IPS-11a (cell line): ENCODE data around the gene PPOX.

Source experiments
- H3K4me3 ChIP-seq: one replicate; pipeline ENCODE4 v1.5.1; 2013; ENCODE audit warnings: low read depth, low read length, control low read depth

Gene PPOX

GRCh38 chr1:161153176-161153575, 13.1 kb upstream of the PPOX start:
- H3K4me3 ChIP-seq = peak overlapping the region; percentile 99

GRCh38 chr1:161153682-161154337, 12.4 kb upstream of the PPOX start, which contains the start of gene UFC1:
Gene UFC1, plus strand, starts transcription at chr1:161153978. Its CDS starts 20 bp downstream, at chr1:161153998.
- peak within 1 kb of the TSS; percentile 99 for H3K4me3 ChIP-seq

GRCh38 chr1:161157867-161158266, 8.4 kb upstream of the PPOX start:
- H3K4me3 ChIP-seq = no peak overlapping the region

GRCh38 chr1:161158316-161159010, 7.8 kb upstream of the PPOX start:
- H3K4me3 ChIP-seq = peak overlapping the region; percentile 75

- H3K4me3 ChIP-seq = peak within 1 kb of the TSS; percentile 75
Observed at GRCh38 chr1:161159087-161159912, 6.9 kb upstream of the PPOX start, which contains the start of gene USP21. Gene USP21, plus strand, starts transcription at chr1:161159500. Its CDS starts 1,141 bp downstream, at chr1:161160641.

- peak overlapping the region; percentile 75 for H3K4me3 ChIP-seq
Observed at GRCh38 chr1:161159913-161160243, 6.3 kb upstream of the PPOX start.

- no peak overlapping the region for H3K4me3 ChIP-seq
Observed at GRCh38 chr1:161160671-161161145, 5.5 kb upstream of the PPOX start.

GRCh38 chr1:161161652-161162051, 4.6 kb upstream of the PPOX start:
- no peak overlapping the region for H3K4me3 ChIP-seq

GRCh38 chr1:161162052-161162451, 4.2 kb upstream of the PPOX start:
- H3K4me3 ChIP-seq = no peak overlapping the region

GRCh38 chr1:161162806-161163205, 3.4 kb upstream of the PPOX start:
- no peak overlapping the region for H3K4me3 ChIP-seq

- no peak overlapping the region for H3K4me3 ChIP-seq
Observed at GRCh38 chr1:161163793-161164192, 2.4 kb upstream of the PPOX start.

- H3K4me3 ChIP-seq = peak overlapping the region; percentile 85
Observed at GRCh38 chr1:161164901-161165610, 1.2 kb upstream of the PPOX start.

GRCh38 chr1:161166669-161167548, 683 bp downstream of the PPOX start:
- peak overlapping the region; percentile 85 for H3K4me3 ChIP-seq

- H3K4me3 ChIP-seq = no peak overlapping the region
Observed at GRCh38 chr1:161168906-161169305, 2.7 kb downstream of the PPOX start.

GRCh38 chr1:161171191-161171590, 5.0 kb downstream of the PPOX start:
- H3K4me3 ChIP-seq = no peak overlapping the region

GRCh38 chr1:161171696-161172095, 5.5 kb downstream of the PPOX start:
- H3K4me3 ChIP-seq = no peak overlapping the region

GRCh38 chr1:161172349-161172748, 6.1 kb downstream of the PPOX start:
- H3K4me3 ChIP-seq = no peak overlapping the region

- no peak overlapping the region for H3K4me3 ChIP-seq
Observed at GRCh38 chr1:161172776-161173376, 6.7 kb downstream of the PPOX start.

- no peak overlapping the region for H3K4me3 ChIP-seq
Observed at GRCh38 chr1:161173711-161174110, 7.5 kb downstream of the PPOX start.
